ENCODE results near the gene PTP4A1.

DNA sequence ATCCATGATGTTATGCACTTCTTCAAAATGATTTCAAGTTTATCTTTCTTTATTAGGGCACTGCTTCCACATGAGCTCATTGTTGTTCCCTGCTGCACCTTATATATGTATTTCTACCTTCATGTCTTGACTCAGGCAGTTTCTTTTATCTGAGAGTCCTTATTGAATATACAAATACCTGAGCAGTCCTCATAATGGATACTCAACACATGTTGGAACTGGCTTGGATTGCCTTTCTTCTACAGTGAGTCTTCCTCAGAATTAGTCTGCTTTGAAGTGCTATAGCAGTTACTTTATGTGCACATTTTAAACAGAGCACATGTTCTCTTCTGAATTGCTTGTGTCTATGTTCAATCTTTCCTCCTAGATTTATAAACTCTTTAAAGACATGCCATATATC is 45.3 kb upstream of the PTP4A1 start:
- no peak for TF ChIP-seq EZH2 (IDR thresholded peaks at IDR 0.05; ENCODE audit: insufficient read depth, poor library complexity, severe bottlenecking)
- no peak for TF ChIP-seq EZH2phosphoT487 (IDR thresholded peaks at IDR 0.05; ENCODE audit: insufficient read depth, low read depth)

Measured in GM23248 (cell line).